BLaER1 treated with 17β-estradiol and CSF1 and Interleukin-3, amounts not matched to agents 10 nM and 100 nM (cell line): ENCODE results near the gene GPC5.

Experiments used
- H3K27ac ChIP-seq, 11 experiments: shearing (Covaris generic); formaldehyde crosslinking; 2 replicates each; pipeline ENCODE4 v1.8.1; 2022
- H3K27me3 ChIP-seq, 11 experiments: shearing (Covaris generic); formaldehyde crosslinking; 2 replicates each; pipeline ENCODE4 v1.8.1; 2022
- H3K36me3 ChIP-seq, 11 experiments: shearing (Covaris generic); formaldehyde crosslinking; 2 replicates each; pipeline ENCODE4 v1.8.1; 2022
- H3K4me1 ChIP-seq, 10 experiments: shearing (Covaris generic); formaldehyde crosslinking; 2 replicates each; pipeline ENCODE4 v1.8.1; 2022
- H3K4me2 ChIP-seq, 11 experiments: shearing (Covaris generic); formaldehyde crosslinking; 2 replicates each; pipeline ENCODE4 v1.8.1; 2022
- H3K4me3 ChIP-seq, 10 experiments: shearing (Covaris generic); formaldehyde crosslinking; 2 replicates each; pipeline ENCODE4 v1.8.1; 2022
- H3K9ac ChIP-seq, 11 experiments: shearing (Covaris generic); formaldehyde crosslinking; 2 replicates each; pipeline ENCODE4 v1.8.1; 2022
- H3K9me3 ChIP-seq, 11 experiments: shearing (Covaris generic); formaldehyde crosslinking; replicated peaks in 1 of 11; 2 replicates each; pipeline ENCODE4 v1.8.1; 2022
- H4K20me1 ChIP-seq, 11 experiments: shearing (Covaris generic); formaldehyde crosslinking; 2 replicates each; pipeline ENCODE4 v1.8.1; 2022
- Cebpa-rat ChIP-seq, 11 experiments: shearing (Covaris generic); IDR thresholded peaks; 2 replicates each; pipeline ENCODE4 v1.8.1; 2022

The GPC5 gene

GRCh38 chr13:91383836-91384235 lies 14.6 kb upstream of the GPC5 start:
- no peak overlapping the region for H3K4me2 ChIP-seq
- H3K27ac ChIP-seq = no peak overlapping the region
- no peaks in the 10 kb centered on the region for H3K27me3 ChIP-seq
- H3K9ac ChIP-seq = no peak overlapping the region
- H3K4me1 ChIP-seq = peaks cover 0 to 2% (median 0%) of the 10 kb centered on the region in 10 experiments; a peak in 1 of 20 replicates
- no peaks in the 10 kb centered on the region for H3K36me3 ChIP-seq
- H3K9me3 ChIP-seq = no peaks in the 10 kb centered on the region
- no peaks in the 10 kb centered on the region for H4K20me1 ChIP-seq
- H3K4me3 ChIP-seq = no peak overlapping the region
- TF ChIP-seq Cebpa-rat (IDR thresholded peaks at IDR 0.05) = no peak

- H3K4me1 ChIP-seq = no peaks in the 10 kb centered on the region
- no peaks in the 10 kb centered on the region for H3K36me3 ChIP-seq
- H3K9ac ChIP-seq = no peak overlapping the region
- no peaks in the 10 kb centered on the region for H4K20me1 ChIP-seq
- no peak overlapping the region for H3K4me2 ChIP-seq
- TF ChIP-seq Cebpa-rat (IDR thresholded peaks at IDR 0.05) = no peak
- H3K9me3 ChIP-seq = no peaks in the 10 kb centered on the region
- H3K27ac ChIP-seq = no peak overlapping the region
- H3K27me3 ChIP-seq = no peaks in the 10 kb centered on the region
- no peak overlapping the region for H3K4me3 ChIP-seq
Observed at GRCh38 chr13:91384896-91385295, 13.5 kb upstream of the GPC5 start.

GRCh38 chr13:91389186-91389585 lies 9.2 kb upstream of the GPC5 start:
- H3K36me3 ChIP-seq = no peaks in the 10 kb centered on the region
- no peaks in the 10 kb centered on the region for H4K20me1 ChIP-seq
- H3K9me3 ChIP-seq = no peaks in the 10 kb centered on the region
- H3K27me3 ChIP-seq = no peaks in the 10 kb centered on the region
- no peak overlapping the region for H3K9ac ChIP-seq
- no peaks in the 10 kb centered on the region for H3K4me1 ChIP-seq
- H3K4me3 ChIP-seq = no peak overlapping the region
- H3K4me2 ChIP-seq = no peak overlapping the region
- TF ChIP-seq Cebpa-rat (IDR thresholded peaks at IDR 0.05) = no peak
- H3K27ac ChIP-seq = no peak overlapping the region

- no peak overlapping the region for H3K4me3 ChIP-seq
- H3K4me2 ChIP-seq = peak overlapping the region in 1 of 11 experiments; percentile 85; a peak in 2 of 22 replicates
- peaks cover 5 to 17% (median 11%) of the 10 kb centered on the region in 10 experiments; a peak in 15 of 20 replicates for H3K4me1 ChIP-seq
- no peaks in the 10 kb centered on the region for H4K20me1 ChIP-seq
- no peak for TF ChIP-seq Cebpa-rat (IDR thresholded peaks at IDR 0.05)
- H3K27ac ChIP-seq = no peak overlapping the region
- H3K9me3 ChIP-seq = peaks cover 4 to 16% (median 8%) of the 10 kb centered on the region in 11 experiments; a peak in 14 of 22 replicates
- peaks cover 9 to 19% (median 15%) of the 10 kb centered on the region in 11 experiments; a peak in 21 of 22 replicates for H3K27me3 ChIP-seq
- H3K9ac ChIP-seq = no peak overlapping the region
- no peaks in the 10 kb centered on the region for H3K36me3 ChIP-seq
Observed at GRCh38 chr13:91397595-91397994, 826 bp upstream of the GPC5 start.

- peaks cover 9 to 19% (median 15%) of the 10 kb centered on the region in 11 experiments; a peak in 21 of 22 replicates for H3K27me3 ChIP-seq
- no peak overlapping the region for H3K27ac ChIP-seq
- peak overlapping the region in 4 of 11 experiments; percentile 15 to 60 (median 32); a peak in 1 of 22 replicates for H3K9ac ChIP-seq
- H3K4me2 ChIP-seq = peak overlapping the region; percentile 76 to 90 (median 83)
- H3K9me3 ChIP-seq = peaks cover 4 to 16% (median 8%) of the 10 kb centered on the region in 11 experiments; a peak in 14 of 22 replicates
- no peaks in the 10 kb centered on the region for H4K20me1 ChIP-seq
- TF ChIP-seq Cebpa-rat (IDR thresholded peaks at IDR 0.05) = no peak
- H3K4me3 ChIP-seq = peak overlapping the region; percentile 45 to 69 (median 52); a peak in 18 of 20 replicates
- H3K36me3 ChIP-seq = no peaks in the 10 kb centered on the region
- H3K4me1 ChIP-seq = peaks cover 5 to 29% (median 22%) of the 10 kb centered on the region in 10 experiments; a peak in 18 of 20 replicates
Observed at GRCh38 chr13:91399189-91400062, 1.0 kb downstream of the GPC5 start.

GRCh38 chr13:91400063-91400399 lies 1.6 kb downstream of the GPC5 start:
- TF ChIP-seq Cebpa-rat (IDR thresholded peaks at IDR 0.05) = no peak
- no peaks in the 10 kb centered on the region for H3K36me3 ChIP-seq
- peaks cover 9 to 19% (median 15%) of the 10 kb centered on the region in 11 experiments; a peak in 21 of 22 replicates for H3K27me3 ChIP-seq
- H3K27ac ChIP-seq = no peak overlapping the region
- H3K4me2 ChIP-seq = no peak overlapping the region
- H4K20me1 ChIP-seq = no peaks in the 10 kb centered on the region
- peaks cover 4 to 17% (median 8%) of the 10 kb centered on the region in 11 experiments; a peak in 14 of 22 replicates for H3K9me3 ChIP-seq
- peaks cover 5 to 29% (median 22%) of the 10 kb centered on the region in 10 experiments; a peak in 18 of 20 replicates for H3K4me1 ChIP-seq
- H3K4me3 ChIP-seq = no peak overlapping the region
- no peak overlapping the region for H3K9ac ChIP-seq

GRCh38 chr13:91400671-91401070 lies 2.2 kb downstream of the GPC5 start:
- no peaks in the 10 kb centered on the region for H3K36me3 ChIP-seq
- H4K20me1 ChIP-seq = no peaks in the 10 kb centered on the region
- no peak overlapping the region for H3K27ac ChIP-seq
- TF ChIP-seq Cebpa-rat (IDR thresholded peaks at IDR 0.05) = no peak
- no peak overlapping the region for H3K9ac ChIP-seq
- no peak overlapping the region for H3K4me2 ChIP-seq
- peaks cover 9 to 19% (median 15%) of the 10 kb centered on the region in 11 experiments; a peak in 21 of 22 replicates for H3K27me3 ChIP-seq
- H3K4me3 ChIP-seq = no peak overlapping the region
- peaks cover 4 to 23% (median 12%) of the 10 kb centered on the region in 11 experiments; a peak in 15 of 22 replicates for H3K9me3 ChIP-seq
- peaks cover 5 to 33% (median 22%) of the 10 kb centered on the region in 10 experiments; a peak in 18 of 20 replicates for H3K4me1 ChIP-seq

GRCh38 chr13:91401920-91402319 lies 3.5 kb downstream of the GPC5 start:
- no peak for TF ChIP-seq Cebpa-rat (IDR thresholded peaks at IDR 0.05)
- peak overlapping the region in 3 of 11 experiments; percentile 13 to 33 (median 22); a peak in 3 of 22 replicates for H3K4me2 ChIP-seq
- no peaks in the 10 kb centered on the region for H4K20me1 ChIP-seq
- peaks cover 5 to 34% (median 22%) of the 10 kb centered on the region in 10 experiments; a peak in 18 of 20 replicates for H3K4me1 ChIP-seq
- no peaks in the 10 kb centered on the region for H3K36me3 ChIP-seq
- peaks cover 9 to 19% (median 15%) of the 10 kb centered on the region in 11 experiments; a peak in 21 of 22 replicates for H3K27me3 ChIP-seq
- no peak overlapping the region for H3K9ac ChIP-seq
- H3K27ac ChIP-seq = no peak overlapping the region
- H3K9me3 ChIP-seq = peaks cover 4 to 25% (median 14%) of the 10 kb centered on the region in 11 experiments; a peak in 17 of 22 replicates
- no peak overlapping the region for H3K4me3 ChIP-seq

- Histone ChIP-seq H3K27me3 (peaks cover 0 to 2% (median 0%) of the 10 kb centered on the region in 11 experiments; a peak in 4 of 22 replicates), H3K4me3 (no peak overlapping the region), H3K36me3 (no peaks in the 10 kb centered on the region), H3K4me1 (peaks cover 4 to 28% (median 14%) of the 10 kb centered on the region in 10 experiments; a peak in 18 of 20 replicates), H4K20me1 (no peaks in the 10 kb centered on the region), H3K9me3 (peaks cover 0 to 10% (median 5%) of the 10 kb centered on the region in 11 experiments; a peak in 9 of 22 replicates), H3K27ac (no peak overlapping the region), H3K9ac (no peak overlapping the region), H3K4me2 (no peak overlapping the region)
- TF ChIP-seq Cebpa-rat (IDR thresholded peaks at IDR 0.05) = no peak
Observed at GRCh38 chr13:91405240-91405639, 6.8 kb downstream of the GPC5 start.
